ENCODE data around the gene ABTB2. TPM values are rescaled to one million over a fixed set of nuclear protein-coding genes. Genes with fewer than 3 reads are reported as not detected.

The ABTB2 gene
- total and polyA plus RNA-seq, 2 experiments from 2014 or later: 2.6 to 12.1 TPM

DNA sequence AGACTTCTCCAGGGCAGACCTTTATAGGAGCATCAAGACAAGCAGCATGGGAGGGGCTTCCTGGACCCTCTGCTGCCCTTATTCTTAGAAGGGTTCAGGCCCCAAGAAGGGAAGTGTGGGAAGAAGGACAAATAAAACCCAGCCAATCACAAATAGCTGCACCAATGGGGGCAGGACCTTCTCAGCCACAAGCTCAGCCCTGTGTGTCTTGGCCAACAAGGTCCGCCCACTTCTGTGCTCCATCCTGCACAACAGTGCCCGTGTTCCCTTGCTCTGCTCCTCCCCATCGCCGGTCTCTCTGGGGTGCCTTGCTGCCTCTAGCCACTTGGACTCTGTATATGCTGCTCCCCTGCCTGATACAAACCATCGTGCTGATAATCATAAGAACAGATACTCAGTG is 166.2 kb downstream of the ABTB2 start:
- Histone ChIP-seq H4K20me1 (replicated peaks; ENCODE audit: insufficient read depth) (no peaks in the 10 kb centered on the region), H3K4me3 (no peak overlapping the region), H3K79me2 (replicated peaks; ENCODE audit: insufficient read depth) (no peaks in the 10 kb centered on the region), H3F3A (replicated peaks; ENCODE audit: low read depth) (peaks cover 6% of the 10 kb centered on the region; the same call in 1 of the 2 replicates), H3K9me2 (ENCODE audit: insufficient read depth) (no peaks in the 10 kb centered on the region), H3K4me1 (ENCODE audit: insufficient read depth) (peaks cover 27% of the 10 kb centered on the region), H3K27me3 (ENCODE audit: insufficient read depth) (no peaks in the 10 kb centered on the region), H3K4me2 (no peak overlapping the region), H2AFZ (no peak overlapping the region), H3K27ac (ENCODE audit: low read depth) (no peak overlapping the region), H3K36me3 (ENCODE audit: insufficient read depth) (no peaks in the 10 kb centered on the region)
- Mint-ChIP-seq H3K9me3 (no peaks in the 10 kb centered on the region), H3K4me3 (no peak overlapping the region), H3K27ac (no peak overlapping the region), H3K4me1 (peaks cover 63% of the 10 kb centered on the region), H3K27me3 (ENCODE audit: insufficient read depth, low read depth, poor library complexity) (peaks cover 10% of the 10 kb centered on the region), H3K36me3 (ENCODE audit: low read depth) (no peaks in the 10 kb centered on the region)
- TF ChIP-seq CREB1 (CRISPR knock-in tag; IDR thresholded peaks at IDR 0.05; ENCODE audit: low read depth) (no peak), CTCF (conservative IDR thresholded peaks at IDR 0.05; ENCODE audit: low read depth in 2 of 2) (no peak), ZNF114 (CRISPR knock-in tag; IDR thresholded peaks at IDR 0.05) (no peak), ZNF331 (CRISPR knock-in tag; IDR thresholded peaks at IDR 0.05; ENCODE audit: low read depth) (no peak), POLR2AphosphoS5 (IDR thresholded peaks at IDR 0.05; ENCODE audit: low read depth) (no peak), ETS1 (IDR thresholded peaks at IDR 0.05) (no peak), JUNB (IDR thresholded peaks at IDR 0.05; ENCODE audit: unreplicated experiment) (no peak), EZH2 (IDR thresholded peaks at IDR 0.05; ENCODE audit: low read depth, unreplicated experiment) (no peak), EZH2phosphoT487 (IDR thresholded peaks at IDR 0.05; ENCODE audit: unreplicated experiment) (no peak), ZNF462 (CRISPR knock-in tag; IDR thresholded peaks at IDR 0.05) (no peak), NANOG (IDR thresholded peaks at IDR 0.05; ENCODE audit: borderline replicate concordance) (no peak)
- ATAC-seq (peak; percentile 18), DNase-seq (ENCODE audit: low spot score) (no peak)

Measured in GM23338 (cell line).